Mucosa of descending colon (tissue), 3 donors: Measurements from ENCODE around the gene TCP11L2. TPM values are rescaled to one million over a fixed set of nuclear protein-coding genes. Genes with fewer than 3 reads are reported as not detected.
"Not testable (repeated sequence)": the region's sequence is repeated elsewhere in the genome, so short reads cannot be mapped to it uniquely, and the experiment has no call there.

Experiments
- ATAC-seq: fragments of 200-7000 bp; cut with Tn5 transposase; one replicate; pipeline ENCODE4 v1.9.1; 2020; ENCODE audit warnings: mild to moderate bottlenecking, moderate library complexity
- DNase-seq, 3 donors: peaks; one replicate each; pipeline ENCODE4 v3.0.0-alpha.2; 2020
- H3K36me3 ChIP-seq: fragments of 200-600 bp; one replicate; pipeline ENCODE4 v1.8.0; 2021; ENCODE audit warnings: low read depth, mild to moderate bottlenecking
- H3K4me1 ChIP-seq: fragments of 200-600 bp; one replicate; pipeline ENCODE4 v1.8.0; 2021; ENCODE audit warnings: low read depth, mild to moderate bottlenecking
- H3K4me3 ChIP-seq: fragments of 200-600 bp; one replicate; pipeline ENCODE4 v1.8.0; 2021; ENCODE audit warnings: mild to moderate bottlenecking
- H3K9me3 ChIP-seq: fragments of 200-600 bp; one replicate; pipeline ENCODE4 v1.8.0; 2021; ENCODE audit warnings: mild to moderate bottlenecking
- intact Hi-C, 2 donors: fragments of 100-400 bp; cut with DNase I in 1 of 2; cut with micrococcal nuclease in 1 of 2; formaldehyde crosslinking; loops; one replicate each; pipeline versions ENCODE4 v1.11.0 to v1.11.1; 2022; cut with DNase I, micrococcal nuclease
- total RNA-seq, 3 donors: library from RNA; stranded (reverse); fragmentation: NEBNext Ultra II Directional in 2 of 3; extraction: Animal tissue kit (Norgen Biotek cat#: 25700) in 2 of 3; gene quantifications; one replicate each; pipeline versions ENCODE4 v1.2.1 to v1.2.4, GENCODE V29; 2021 to 2023
- TF ChIP-seq, protein P1 (sequence below): fragments of 200-600 bp; IDR thresholded peaks from one replicate; pipeline ENCODE4 v1.8.0; 2022; ENCODE audit warnings: antibody characterized with exemption, mild to moderate bottlenecking
- donor health status: DM: no; HTN: no; CAD: no; lungs with moderate emphysema.
- donor health status: DM: no; HTN: no; CAD: no.
- donor health status: DM: no; HTN: yes; CAD: no.

The TCP11L2 gene
- total RNA-seq, 3 donors from 2014 or later: 32.1 to 54.5 (median 44.8) TPM

- Histone ChIP-seq H3K4me1 (no peaks in the 10 kb centered on the region), H3K9me3 (no peaks in the 10 kb centered on the region), H3K4me3 (no peak overlapping the region), H3K36me3 (no peaks in the 10 kb centered on the region)
- intact Hi-C loops: no loop called here
- ATAC-seq: no peak
- no peak for DNase-seq
- TF ChIP-seq, protein P1, sequence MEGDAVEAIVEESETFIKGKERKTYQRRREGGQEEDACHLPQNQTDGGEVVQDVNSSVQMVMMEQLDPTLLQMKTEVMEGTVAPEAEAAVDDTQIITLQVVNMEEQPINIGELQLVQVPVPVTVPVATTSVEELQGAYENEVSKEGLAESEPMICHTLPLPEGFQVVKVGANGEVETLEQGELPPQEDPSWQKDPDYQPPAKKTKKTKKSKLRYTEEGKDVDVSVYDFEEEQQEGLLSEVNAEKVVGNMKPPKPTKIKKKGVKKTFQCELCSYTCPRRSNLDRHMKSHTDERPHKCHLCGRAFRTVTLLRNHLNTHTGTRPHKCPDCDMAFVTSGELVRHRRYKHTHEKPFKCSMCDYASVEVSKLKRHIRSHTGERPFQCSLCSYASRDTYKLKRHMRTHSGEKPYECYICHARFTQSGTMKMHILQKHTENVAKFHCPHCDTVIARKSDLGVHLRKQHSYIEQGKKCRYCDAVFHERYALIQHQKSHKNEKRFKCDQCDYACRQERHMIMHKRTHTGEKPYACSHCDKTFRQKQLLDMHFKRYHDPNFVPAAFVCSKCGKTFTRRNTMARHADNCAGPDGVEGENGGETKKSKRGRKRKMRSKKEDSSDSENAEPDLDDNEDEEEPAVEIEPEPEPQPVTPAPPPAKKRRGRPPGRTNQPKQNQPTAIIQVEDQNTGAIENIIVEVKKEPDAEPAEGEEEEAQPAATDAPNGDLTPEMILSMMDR: no peak
These were observed 67.3 kb downstream of the TCP11L2 start for GRCh38 chr12:106369624-106370346.

GRCh38 chr12:106378788-106379187, 76.3 kb downstream of the TCP11L2 start:
- DNase-seq (no peak), ATAC-seq (no peak)
- H3K4me1 ChIP-seq: no peaks in the 10 kb centered on the region
- no peaks in the 10 kb centered on the region for H3K36me3 ChIP-seq
- intact Hi-C loops: no loop called here
- H3K4me3 ChIP-seq: no peak overlapping the region
- TF ChIP-seq, protein P1: no peak
- no peaks in the 10 kb centered on the region for H3K9me3 ChIP-seq

- intact Hi-C loops: no loop called here
- Histone ChIP-seq H3K9me3 (no peaks in the 10 kb centered on the region), H3K36me3 (no peaks in the 10 kb centered on the region), H3K4me3 (no peak overlapping the region), H3K4me1 (no peaks in the 10 kb centered on the region)
- TF ChIP-seq, protein P1: no peak
- no peak for DNase-seq
- ATAC-seq: no peak
These were observed 78.4 kb downstream of the TCP11L2 start for GRCh38 chr12:106380954-106381353.

DNA sequence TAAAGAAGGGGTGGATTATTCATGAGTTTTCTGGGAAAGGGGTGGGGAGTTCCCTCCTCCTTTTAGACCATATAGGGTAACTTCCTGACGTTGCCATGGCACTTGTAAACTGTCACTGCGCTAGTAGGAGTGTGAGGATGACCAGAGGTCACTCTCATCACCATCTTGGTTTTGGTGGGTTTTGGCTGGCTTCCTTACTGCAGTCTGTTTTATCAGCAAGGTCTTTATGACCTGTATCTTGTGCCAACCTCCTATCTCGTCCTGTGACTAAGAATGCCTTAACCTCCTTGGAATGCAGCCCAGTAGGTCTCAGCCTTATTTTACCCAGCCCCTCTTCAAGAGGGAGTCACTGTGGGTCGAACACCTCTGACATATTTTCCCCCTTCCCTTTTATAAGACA, 79.3 kb downstream of the TCP11L2 start:
- intact Hi-C loops, H3K9me3 ChIP-seq, H3K36me3 ChIP-seq, ATAC-seq, DNase-seq, H3K4me3 ChIP-seq, H3K4me1 ChIP-seq: not testable (repeated sequence)

DNA sequence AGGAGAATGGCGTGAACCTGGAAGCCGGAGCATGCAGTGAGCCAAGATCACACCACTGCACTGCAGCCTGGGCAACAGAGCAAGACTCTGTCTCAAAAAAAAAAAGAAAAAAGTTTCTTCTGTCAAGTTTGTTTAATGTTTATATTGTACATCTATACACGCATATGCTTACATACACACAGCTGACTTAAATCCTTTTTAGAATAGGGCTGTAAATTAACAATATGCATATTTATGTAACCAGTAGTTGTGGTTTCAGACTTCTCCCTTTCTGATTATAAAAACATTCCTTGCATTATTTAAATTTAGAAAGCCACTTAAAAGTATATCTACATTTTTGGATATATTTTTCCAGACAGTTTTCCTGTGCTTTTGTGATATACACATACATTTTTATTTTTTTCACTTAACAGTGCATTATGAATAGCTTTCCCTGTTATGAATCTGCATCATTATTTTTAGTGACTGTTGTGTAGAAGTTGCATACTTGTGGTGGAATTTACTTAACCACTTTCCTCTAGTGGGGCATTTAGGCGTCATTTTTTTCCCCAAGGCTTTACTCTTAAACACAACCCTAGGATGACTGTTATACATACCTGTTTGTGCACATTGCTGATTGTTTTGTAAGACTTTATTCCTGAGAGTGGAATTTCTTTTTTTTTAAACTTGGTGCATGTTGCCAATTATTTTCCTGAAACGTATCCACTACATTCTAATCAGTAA, 84.4 kb downstream of the TCP11L2 start:
- no peak for ATAC-seq
- Histone ChIP-seq H3K4me3 (no peak overlapping the region), H3K9me3 (no peaks in the 10 kb centered on the region), H3K4me1 (no peaks in the 10 kb centered on the region), H3K36me3 (no peaks in the 10 kb centered on the region)
- TF ChIP-seq, protein P1: no peak
- no peak for DNase-seq
- intact Hi-C loops: loop anchor here (5.0 kb wide), 2 partner anchors 530 to 535 kb away; no protein-coding TSS in a partner anchor

- H3K4me1 ChIP-seq: no peaks in the 10 kb centered on the region
- H3K36me3 ChIP-seq: no peaks in the 10 kb centered on the region
- intact Hi-C loops: loop anchor here (5.0 kb wide), 2 partner anchors 529 to 534 kb away; no protein-coding TSS in a partner anchor
- no peak for DNase-seq
- no peak for ATAC-seq
- no peaks in the 10 kb centered on the region for H3K9me3 ChIP-seq
- H3K4me3 ChIP-seq: no peak overlapping the region
- TF ChIP-seq, protein P1: no peak
These were observed 85.4 kb downstream of the TCP11L2 start for GRCh38 chr12:106387848-106388377.
